Measurements from ENCODE around the gene C5orf15. TPM values are rescaled to one million over a fixed set of nuclear protein-coding genes. Genes with fewer than 3 reads are reported as not detected.

The C5orf15 gene
- total RNA-seq, 3 donors from 2014 or later, result 40.6 to 68.9 (median 41.0) TPM

DNA sequence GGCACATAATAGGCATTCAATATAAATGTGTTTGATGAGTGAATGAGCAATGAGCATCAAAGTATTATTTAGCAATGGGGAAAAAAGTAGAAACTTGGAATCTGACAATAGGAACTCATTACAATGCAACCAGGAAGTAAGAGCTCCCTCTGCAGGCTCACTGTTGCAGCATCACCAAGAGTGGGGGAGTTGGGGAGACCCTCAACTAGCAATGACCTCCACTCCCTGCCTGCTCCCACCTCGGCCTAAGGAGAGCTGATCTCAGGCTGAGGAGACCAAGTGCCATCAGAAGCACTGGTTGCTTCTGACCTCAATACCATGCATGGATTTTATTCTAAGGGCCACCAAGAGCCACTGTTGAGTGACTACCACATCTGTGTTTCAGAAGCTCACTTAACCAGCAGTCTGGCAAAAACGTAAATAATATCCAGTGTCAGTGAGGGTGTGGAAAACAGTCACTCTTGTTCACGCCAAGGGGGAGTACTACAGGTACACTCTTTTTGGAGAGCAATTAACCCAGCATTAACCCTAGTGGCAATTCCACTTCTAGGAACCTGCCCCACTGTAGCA, 28.3 kb upstream of the C5orf15 start:
- peaks cover 7 to 14% of the 10 kb centered on the region in 2 donors for H3K4me1 ChIP-seq
- H3K27ac ChIP-seq, result no peak overlapping the region
- no peak for TF ChIP-seq POLR2A (IDR thresholded peaks at IDR 0.05)
- TF ChIP-seq, protein P1, sequence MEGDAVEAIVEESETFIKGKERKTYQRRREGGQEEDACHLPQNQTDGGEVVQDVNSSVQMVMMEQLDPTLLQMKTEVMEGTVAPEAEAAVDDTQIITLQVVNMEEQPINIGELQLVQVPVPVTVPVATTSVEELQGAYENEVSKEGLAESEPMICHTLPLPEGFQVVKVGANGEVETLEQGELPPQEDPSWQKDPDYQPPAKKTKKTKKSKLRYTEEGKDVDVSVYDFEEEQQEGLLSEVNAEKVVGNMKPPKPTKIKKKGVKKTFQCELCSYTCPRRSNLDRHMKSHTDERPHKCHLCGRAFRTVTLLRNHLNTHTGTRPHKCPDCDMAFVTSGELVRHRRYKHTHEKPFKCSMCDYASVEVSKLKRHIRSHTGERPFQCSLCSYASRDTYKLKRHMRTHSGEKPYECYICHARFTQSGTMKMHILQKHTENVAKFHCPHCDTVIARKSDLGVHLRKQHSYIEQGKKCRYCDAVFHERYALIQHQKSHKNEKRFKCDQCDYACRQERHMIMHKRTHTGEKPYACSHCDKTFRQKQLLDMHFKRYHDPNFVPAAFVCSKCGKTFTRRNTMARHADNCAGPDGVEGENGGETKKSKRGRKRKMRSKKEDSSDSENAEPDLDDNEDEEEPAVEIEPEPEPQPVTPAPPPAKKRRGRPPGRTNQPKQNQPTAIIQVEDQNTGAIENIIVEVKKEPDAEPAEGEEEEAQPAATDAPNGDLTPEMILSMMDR (IDR thresholded peaks at IDR 0.05), result no peak
- TF ChIP-seq POLR2AphosphoS5 (IDR thresholded peaks at IDR 0.05), result no peak
- H3K27me3 ChIP-seq, result no peaks in the 10 kb centered on the region
- DNase-seq (ENCODE audit: low spot score in 2 of 2), result no peak
- intact Hi-C loops (cut with DNase I; ENCODE audit: low total_unique reads), result no loop called here
- H3K36me3 ChIP-seq, result no peaks in the 10 kb centered on the region
- H3K4me3 ChIP-seq, result no peak overlapping the region
- no peaks in the 10 kb centered on the region for H3K9me3 ChIP-seq

DNA sequence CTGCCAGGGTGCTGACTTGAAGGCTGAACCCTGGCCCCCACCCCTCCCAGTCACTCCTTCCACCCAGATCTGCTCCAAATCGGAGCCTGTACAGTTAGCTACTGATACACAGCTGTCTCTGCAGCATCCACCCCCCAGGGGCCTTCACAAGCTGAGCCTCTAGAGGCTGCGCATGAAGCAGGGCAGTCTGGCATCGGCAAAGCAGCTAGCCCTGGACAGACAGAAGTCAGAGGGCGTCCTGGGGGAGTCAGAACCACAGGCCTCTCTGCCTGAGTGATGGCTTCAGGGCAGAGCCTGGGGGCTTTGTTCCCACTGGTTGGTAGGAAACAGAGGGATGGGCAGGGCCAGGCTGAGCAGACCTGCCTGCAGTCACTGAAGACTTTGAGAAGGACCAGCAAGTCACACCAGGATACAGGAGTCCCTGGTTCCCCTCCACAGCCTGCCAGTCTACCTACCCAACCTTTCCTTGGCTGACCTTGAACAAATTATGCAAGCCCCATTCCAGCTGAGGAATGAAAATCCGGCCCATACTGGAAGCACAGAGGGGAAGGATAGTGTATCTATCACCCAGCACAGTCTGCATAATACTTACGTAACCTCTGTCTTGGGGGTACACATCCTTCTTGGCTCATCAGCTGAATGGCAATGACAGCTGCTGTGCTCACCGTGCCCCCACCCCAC, 27.6 kb upstream of the C5orf15 start:
- intact Hi-C loops (cut with DNase I; ENCODE audit: low total_unique reads), result no loop called here
- H3K27ac ChIP-seq, result no peak overlapping the region
- no peaks in the 10 kb centered on the region for H3K27me3 ChIP-seq
- TF ChIP-seq, protein P1 (IDR thresholded peaks at IDR 0.05), result no peak
- no peak for TF ChIP-seq POLR2A (IDR thresholded peaks at IDR 0.05)
- TF ChIP-seq POLR2AphosphoS5 (IDR thresholded peaks at IDR 0.05), result no peak
- H3K9me3 ChIP-seq, result no peaks in the 10 kb centered on the region
- peak overlapping the region in 1 of 3 donors; percentile 2 for H3K4me3 ChIP-seq
- no peak for DNase-seq (ENCODE audit: low spot score in 2 of 2)
- H3K36me3 ChIP-seq, result no peaks in the 10 kb centered on the region
- H3K4me1 ChIP-seq, result peaks cover 7 to 14% of the 10 kb centered on the region in 2 donors

DNA sequence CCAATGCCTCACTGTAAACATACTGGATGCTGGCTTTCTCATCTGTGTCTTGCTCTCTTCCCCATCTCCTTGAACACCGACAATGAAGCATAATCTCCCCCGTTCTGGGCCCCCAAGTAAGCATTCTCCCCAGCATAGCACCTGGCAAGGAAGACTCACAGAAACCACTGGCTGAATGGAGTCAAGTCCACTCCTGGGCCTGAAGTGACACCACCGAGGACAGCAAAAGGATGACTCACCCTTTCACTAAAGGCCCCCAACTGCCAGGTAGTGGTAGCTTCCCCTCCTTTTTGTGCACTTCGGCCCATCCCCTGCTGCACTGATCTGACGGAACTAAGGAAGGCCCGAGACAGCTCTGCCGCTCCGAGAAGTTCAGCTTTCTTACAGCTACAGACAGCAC, 26.9 kb upstream of the C5orf15 start:
- H3K27ac ChIP-seq, result no peak overlapping the region
- peaks cover 7 to 11% of the 10 kb centered on the region in 2 donors for H3K4me1 ChIP-seq
- no peak overlapping the region for H3K4me3 ChIP-seq
- no peak for DNase-seq (ENCODE audit: low spot score in 2 of 2)
- TF ChIP-seq POLR2A (IDR thresholded peaks at IDR 0.05) (no peak), POLR2AphosphoS5 (IDR thresholded peaks at IDR 0.05) (no peak)
- TF ChIP-seq, protein P1 (IDR thresholded peaks at IDR 0.05), result no peak
- intact Hi-C loops (cut with DNase I; ENCODE audit: low total_unique reads), result no loop called here
- no peaks in the 10 kb centered on the region for H3K9me3 ChIP-seq
- H3K27me3 ChIP-seq, result no peaks in the 10 kb centered on the region
- H3K36me3 ChIP-seq, result no peaks in the 10 kb centered on the region

DNA sequence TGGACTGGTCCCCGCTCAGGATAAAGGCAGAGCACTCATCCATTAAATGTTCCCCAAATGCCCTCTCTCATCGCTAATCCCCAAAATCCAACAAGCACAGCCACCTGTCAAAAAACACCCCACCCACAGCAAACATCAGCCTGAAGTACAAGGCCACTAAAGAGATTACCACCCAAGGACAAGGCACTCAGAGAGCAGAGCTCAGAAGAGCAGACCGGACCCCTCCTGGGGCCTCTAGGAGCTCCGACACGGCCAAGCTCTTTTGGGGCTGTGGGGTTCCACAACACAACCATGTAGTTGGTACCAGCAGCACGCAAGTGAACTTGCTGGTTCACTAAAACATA, 26.5 kb upstream of the C5orf15 start:
- intact Hi-C loops (cut with DNase I; ENCODE audit: low total_unique reads), result no loop called here
- Histone ChIP-seq H3K27ac (no peak overlapping the region), H3K36me3 (no peaks in the 10 kb centered on the region), H3K9me3 (no peaks in the 10 kb centered on the region), H3K4me3 (no peak overlapping the region), H3K4me1 (peaks cover 7% of the 10 kb centered on the region in 2 donors), H3K27me3 (no peaks in the 10 kb centered on the region)
- no peak for TF ChIP-seq POLR2AphosphoS5 (IDR thresholded peaks at IDR 0.05)
- TF ChIP-seq, protein P1 (IDR thresholded peaks at IDR 0.05), result no peak
- no peak for TF ChIP-seq POLR2A (IDR thresholded peaks at IDR 0.05)
- DNase-seq (ENCODE audit: low spot score in 2 of 2), result no peak

DNA sequence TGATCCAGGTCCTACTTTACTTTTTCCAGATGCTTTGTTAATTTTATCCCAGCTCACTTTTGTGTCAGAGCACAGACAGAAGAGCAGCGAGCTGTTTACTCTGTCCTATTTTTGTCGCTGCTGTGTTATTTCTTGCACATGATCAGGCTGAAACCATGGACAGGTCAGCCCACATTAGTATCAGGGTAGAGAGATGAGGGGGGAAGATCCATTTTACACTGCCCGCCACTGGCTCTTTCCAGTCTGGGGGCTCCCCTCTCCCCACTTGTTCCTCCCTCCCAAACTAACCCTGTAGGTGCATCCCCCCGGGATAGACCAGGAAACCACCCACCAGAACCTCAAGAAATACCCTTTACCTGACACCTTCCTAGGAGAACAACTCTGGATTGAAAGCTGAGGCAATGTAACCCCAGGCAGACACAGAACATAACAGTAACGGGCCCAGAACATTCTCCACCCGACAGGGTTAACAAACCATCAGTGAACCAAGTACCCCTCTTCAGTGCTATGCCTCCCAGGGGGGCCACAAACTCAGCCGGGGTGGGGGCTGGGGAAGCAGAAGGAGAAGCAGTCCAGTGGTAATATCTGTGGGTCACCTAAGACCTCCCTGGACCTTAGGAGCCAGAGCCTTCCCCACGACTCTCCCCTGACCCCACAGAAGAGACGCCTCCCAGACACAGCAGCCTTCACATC, 26.0 kb upstream of the C5orf15 start:
- H3K27ac ChIP-seq, result no peak overlapping the region
- no peak overlapping the region for H3K4me3 ChIP-seq
- no peak for DNase-seq (ENCODE audit: low spot score in 2 of 2)
- no peaks in the 10 kb centered on the region for H3K27me3 ChIP-seq
- intact Hi-C loops (cut with DNase I; ENCODE audit: low total_unique reads), result no loop called here
- TF ChIP-seq POLR2AphosphoS5 (IDR thresholded peaks at IDR 0.05), result no peak
- TF ChIP-seq, protein P1 (IDR thresholded peaks at IDR 0.05), result no peak
- no peak for TF ChIP-seq POLR2A (IDR thresholded peaks at IDR 0.05)
- H3K9me3 ChIP-seq, result no peaks in the 10 kb centered on the region
- no peaks in the 10 kb centered on the region for H3K36me3 ChIP-seq
- peaks cover 5 to 7% of the 10 kb centered on the region in 2 donors for H3K4me1 ChIP-seq
